NCI-H226 (cell line): ENCODE data around the gene CLIC1.
A peak's percentile ranks its signal among the peaks of the same experiment; 100 is the strongest.

Experiments used
- DNase-seq: peaks from one replicate; pipeline ENCODE4 v3.0.0-alpha.2; 2015

The CLIC1 gene

GRCh38 chr6:31700740-31701401, 35.5 kb downstream of the CLIC1 start:
- no peak for DNase-seq

- no peak for DNase-seq
Measured at GRCh38 chr6:31697555-31697954, 38.8 kb downstream of the CLIC1 start.

GRCh38 chr6:31693535-31693934, 42.8 kb downstream of the CLIC1 start:
- no peak for DNase-seq

GRCh38 chr6:31692886-31693285, 43.4 kb downstream of the CLIC1 start:
- no peak for DNase-seq

- DNase-seq: no peak
Measured at GRCh38 chr6:31692353-31692752, 44.0 kb downstream of the CLIC1 start.

GRCh38 chr6:31691564-31692108, 44.7 kb downstream of the CLIC1 start:
- no peak for DNase-seq

- DNase-seq: no peak
Measured at GRCh38 chr6:31691078-31691463, 45.3 kb downstream of the CLIC1 start.

GRCh38 chr6:31690231-31691077, 45.9 kb downstream of the CLIC1 start:
- peak; percentile 86 for DNase-seq

- no peak for DNase-seq
Measured at GRCh38 chr6:31689249-31690110, 46.9 kb downstream of the CLIC1 start.

- DNase-seq: no peak
Measured at GRCh38 chr6:31687860-31688693, 48.3 kb downstream of the CLIC1 start.

- no peak for DNase-seq
Measured at GRCh38 chr6:31687321-31687720, 49.0 kb downstream of the CLIC1 start.

GRCh38 chr6:31686483-31686882, 49.8 kb downstream of the CLIC1 start:
- DNase-seq: no peak

GRCh38 chr6:31683591-31683990, 52.7 kb downstream of the CLIC1 start:
- DNase-seq: no peak

GRCh38 chr6:31681135-31681671, 55.1 kb downstream of the CLIC1 start:
- DNase-seq: no peak
